Hepatocyte (in vitro differentiated cells): ENCODE measurements around the gene ACAT2.

Source experiments
- CTCF ChIP-seq: fragments of 200-600 bp; sonication (generic); IDR thresholded peaks from 2 replicates; pipeline ENCODE4 v1.5.1; 2016; ENCODE audit warnings: antibody characterized with exemption, mild to moderate bottlenecking; ENCODE audit not compliant: poor library complexity
- EZH2 ChIP-seq: fragments of 200-600 bp; sonication (generic); IDR thresholded peaks from 2 replicates; pipeline ENCODE4 v1.6.1; 2016; ENCODE audit warnings: antibody characterized with exemption, mild to moderate bottlenecking, borderline replicate concordance
- EZH2phosphoT487 ChIP-seq: fragments of 200-600 bp; sonication (generic); IDR thresholded peaks from one replicate; pipeline ENCODE4 v1.6.1; 2018; ENCODE audit warnings: antibody characterized with exemption, mild to moderate bottlenecking, low read depth, moderate library complexity; ENCODE audit not compliant: unreplicated experiment, severe bottlenecking

GRCh38 chr6:159788276-159788675 is 26.4 kb downstream of the ACAT2 start:
- TF ChIP-seq CTCF (no peak), EZH2 (no peak), EZH2phosphoT487 (no peak)
